Calu3 (cell line): ENCODE data around the gene RETSAT. TPM values are rescaled to one million over a fixed set of nuclear protein-coding genes. Genes with fewer than 3 reads are reported as not detected.
"Not testable (repeated sequence)": the region's sequence is repeated elsewhere in the genome, so short reads cannot be mapped to it uniquely, and the experiment has no call there.

ENCODE experiments used
- BruUV-seq: library from RNA; stranded (reverse); fragments of 400-500 nt; replicated peaks from 2 replicates; lab custom pipeline; 2021; lab: Mats Ljungman, UMichigan
- CTCF ChIA-PET: fragments of 300-600 bp; sonication (Branson Sonifier 250); formaldehyde crosslinking; loops from one replicate; lab custom pipeline; 2022; ENCODE audit warnings: antibody characterized with exemption; lab: Charles Lee
- DNase-seq: peaks from one replicate; pipeline ENCODE4 v3.0.0; 2022
- H3K27ac Mint-ChIP-seq: one replicate; pipeline ENCODE4 v1.8.0; 2022; ENCODE audit warnings: mixed read lengths; ENCODE audit not compliant: unreplicated experiment
- H3K27me3 Mint-ChIP-seq: one replicate; pipeline ENCODE4 v1.8.0; 2022; ENCODE audit warnings: mixed read lengths; ENCODE audit not compliant: unreplicated experiment
- H3K36me3 Mint-ChIP-seq: one replicate; pipeline ENCODE4 v1.8.0; 2022; ENCODE audit warnings: mild to moderate bottlenecking, moderate library complexity, mixed read lengths; ENCODE audit not compliant: insufficient read depth, unreplicated experiment
- H3K4me1 Mint-ChIP-seq: one replicate; pipeline ENCODE4 v1.8.0; 2022; ENCODE audit warnings: mild to moderate bottlenecking, low read depth, mixed read lengths; ENCODE audit not compliant: unreplicated experiment
- H3K4me3 Mint-ChIP-seq: one replicate; pipeline ENCODE4 v1.8.0; 2022; ENCODE audit warnings: mild to moderate bottlenecking, low read depth, moderate library complexity, mixed read lengths; ENCODE audit not compliant: unreplicated experiment
- H3K9me3 Mint-ChIP-seq: one replicate; pipeline ENCODE4 v1.8.0; 2022; ENCODE audit warnings: low read depth, mixed read lengths; ENCODE audit not compliant: unreplicated experiment
- intact Hi-C: fragments of 100-400 bp; cut with micrococcal nuclease; formaldehyde crosslinking; loops from one replicate; pipeline ENCODE4 v1.10.0; 2022; ENCODE audit not compliant: unreplicated experiment
- total RNA-seq: library from RNA; stranded (reverse); gene quantifications from 2 replicates; pipeline ENCODE4 v1.2.3, GENCODE V29; 2022
- TF ChIP-seq, protein P1 (sequence below): fragments of 200-600 bp; IDR thresholded peaks from one replicate; pipeline ENCODE4 v1.8.0; 2022; ENCODE audit warnings: antibody characterized with exemption; ENCODE audit not compliant: unreplicated experiment

The RETSAT gene
- total RNA-seq, 1 experiment from 2014 or later = 40.6 TPM

- intact Hi-C loops = no loop called here
- Mint-ChIP-seq H3K4me1 (no peaks in the 10 kb centered on the region), H3K27ac (no peak overlapping the region), H3K36me3 (peaks cover 12% of the 10 kb centered on the region), H3K9me3 (no peaks in the 10 kb centered on the region), H3K4me3 (no peak overlapping the region), H3K27me3 (no peaks in the 10 kb centered on the region)
- no TSS peak for BruUV-seq
- no peak for DNase-seq
- CTCF ChIA-PET = no interaction called here
- TF ChIP-seq, protein P1, sequence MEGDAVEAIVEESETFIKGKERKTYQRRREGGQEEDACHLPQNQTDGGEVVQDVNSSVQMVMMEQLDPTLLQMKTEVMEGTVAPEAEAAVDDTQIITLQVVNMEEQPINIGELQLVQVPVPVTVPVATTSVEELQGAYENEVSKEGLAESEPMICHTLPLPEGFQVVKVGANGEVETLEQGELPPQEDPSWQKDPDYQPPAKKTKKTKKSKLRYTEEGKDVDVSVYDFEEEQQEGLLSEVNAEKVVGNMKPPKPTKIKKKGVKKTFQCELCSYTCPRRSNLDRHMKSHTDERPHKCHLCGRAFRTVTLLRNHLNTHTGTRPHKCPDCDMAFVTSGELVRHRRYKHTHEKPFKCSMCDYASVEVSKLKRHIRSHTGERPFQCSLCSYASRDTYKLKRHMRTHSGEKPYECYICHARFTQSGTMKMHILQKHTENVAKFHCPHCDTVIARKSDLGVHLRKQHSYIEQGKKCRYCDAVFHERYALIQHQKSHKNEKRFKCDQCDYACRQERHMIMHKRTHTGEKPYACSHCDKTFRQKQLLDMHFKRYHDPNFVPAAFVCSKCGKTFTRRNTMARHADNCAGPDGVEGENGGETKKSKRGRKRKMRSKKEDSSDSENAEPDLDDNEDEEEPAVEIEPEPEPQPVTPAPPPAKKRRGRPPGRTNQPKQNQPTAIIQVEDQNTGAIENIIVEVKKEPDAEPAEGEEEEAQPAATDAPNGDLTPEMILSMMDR = no peak
Measured at GRCh38 chr2:85344356-85344954, 9.9 kb downstream of the RETSAT start.

- intact Hi-C loops, H3K27me3 Mint-ChIP-seq, H3K4me3 Mint-ChIP-seq, H3K27ac Mint-ChIP-seq, DNase-seq, H3K9me3 Mint-ChIP-seq, BruUV-seq, CTCF ChIA-PET, H3K4me1 Mint-ChIP-seq: not testable (repeated sequence)
- H3K36me3 Mint-ChIP-seq = peaks cover 12% of the 10 kb centered on the region
Measured at GRCh38 chr2:85343207-85343895, 11.0 kb downstream of the RETSAT start.

DNA sequence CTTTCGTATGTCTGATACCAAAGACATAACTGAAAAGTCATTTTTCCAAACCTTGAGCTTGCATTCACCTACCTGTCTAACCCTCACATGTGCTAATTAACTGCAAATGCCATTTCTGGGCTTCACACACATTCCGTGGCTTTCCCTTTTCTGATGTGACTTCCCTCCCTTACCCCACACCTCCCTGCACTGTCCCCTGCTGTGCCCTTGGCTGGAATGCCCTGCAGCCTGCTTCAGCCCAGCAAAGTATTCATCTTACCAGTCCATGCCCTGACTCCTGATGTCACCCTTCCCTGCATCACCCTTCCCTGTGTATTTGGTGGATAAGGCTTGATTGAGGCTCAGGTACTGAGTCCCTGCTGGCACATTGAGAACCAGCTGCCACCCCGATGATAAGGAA, 12.2 kb downstream of the RETSAT start:
- H3K4me1 Mint-ChIP-seq = no peaks in the 10 kb centered on the region
- peaks cover 4% of the 10 kb centered on the region for H3K36me3 Mint-ChIP-seq
- CTCF ChIA-PET = no interaction called here
- H3K9me3 Mint-ChIP-seq = no peaks in the 10 kb centered on the region
- no peaks in the 10 kb centered on the region for H3K27me3 Mint-ChIP-seq
- H3K4me3 Mint-ChIP-seq = no peak overlapping the region
- H3K27ac Mint-ChIP-seq = no peak overlapping the region
- TF ChIP-seq, protein P1 = no peak
- no TSS peak for BruUV-seq
- intact Hi-C loops = no loop called here
- DNase-seq = no peak

- Mint-ChIP-seq H3K9me3 (no peaks in the 10 kb centered on the region), H3K27me3 (no peaks in the 10 kb centered on the region), H3K4me1 (no peaks in the 10 kb centered on the region), H3K27ac (no peak overlapping the region), H3K4me3 (no peak overlapping the region), H3K36me3 (peaks cover 4% of the 10 kb centered on the region)
- no TSS peak for BruUV-seq
- TF ChIP-seq, protein P1 = no peak
- CTCF ChIA-PET = no interaction called here
- intact Hi-C loops = no loop called here
- DNase-seq = no peak
Measured at GRCh38 chr2:85341269-85342029, 12.9 kb downstream of the RETSAT start.
